NCI-H2196 treated with DMSO at 0.1 percent for 48 hours (cell line): ENCODE data around the gene TIMM10.

ENCODE experiments used
- DNase-seq: peaks from one replicate; lab custom pipeline; 2025; ENCODE audit not compliant: unreplicated experiment; lab: John Stamatoyannopoulos, UW

The TIMM10 gene, protein sequence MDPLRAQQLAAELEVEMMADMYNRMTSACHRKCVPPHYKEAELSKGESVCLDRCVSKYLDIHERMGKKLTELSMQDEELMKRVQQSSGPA

DNA sequence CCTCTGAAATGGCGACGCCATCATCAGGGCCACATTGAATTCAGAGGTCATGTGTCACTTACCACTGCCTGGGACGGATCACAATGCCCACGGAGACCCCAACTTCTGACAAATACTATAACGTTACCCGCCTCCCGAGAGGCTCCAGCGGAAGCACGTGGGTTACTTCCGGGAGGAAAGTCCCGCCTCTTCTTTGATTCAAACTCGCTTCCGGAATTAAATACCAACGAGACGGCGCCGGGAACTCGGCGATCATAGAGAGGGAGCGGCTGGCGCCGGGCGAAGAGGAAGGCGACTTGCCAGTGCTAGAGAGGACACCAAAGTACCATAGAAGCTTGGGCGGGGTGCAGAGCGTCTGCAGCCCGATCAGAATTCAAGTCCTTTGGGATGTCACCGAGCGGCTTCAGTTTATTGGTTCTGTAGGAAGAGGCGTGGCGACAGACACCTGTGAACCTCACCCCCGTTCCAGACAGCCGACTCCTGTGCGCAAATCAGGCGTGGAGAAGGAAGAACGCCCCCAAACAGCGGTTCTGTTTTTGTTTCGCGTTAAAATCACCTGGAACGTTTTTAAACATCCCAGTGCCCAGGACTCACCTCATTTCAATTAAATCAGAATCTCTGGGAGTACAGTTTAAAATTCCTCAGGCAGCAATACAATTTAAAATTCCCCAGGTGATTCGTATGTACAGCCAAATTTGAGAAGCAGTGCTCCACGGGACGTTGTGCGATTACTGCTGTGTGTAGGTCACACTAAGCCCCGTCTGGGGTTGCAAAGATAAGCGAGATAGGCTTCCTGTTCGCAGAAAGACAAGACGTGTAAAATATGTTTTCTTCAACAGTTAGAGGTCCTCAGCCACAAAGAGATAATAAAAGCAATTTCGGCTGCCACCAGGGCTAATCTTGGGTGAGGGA lies at the start of gene TIMM10:
Gene TIMM10, minus strand, starts transcription at position 159 of the 912 bp plus-strand sequence. CDS start 565 bp downstream, outside the sequence.
- peak; percentile 98 for DNase-seq

GRCh38 chr11:57574061-57574460 lies 43.5 kb upstream of the TIMM10 start:
- DNase-seq = no peak

GRCh38 chr11:57571606-57572005 lies 41.1 kb upstream of the TIMM10 start:
- DNase-seq = no peak

- peak; percentile 57 for DNase-seq
These were observed 37.8 kb upstream of the TIMM10 start for GRCh38 chr11:57568330-57568766.

GRCh38 chr11:57567515-57568329 lies 37.2 kb upstream of the TIMM10 start, which contains the start of gene UBE2L6:
TSS of gene UBE2L6 (minus strand) at chr11:57567672. CDS start at chr11:57567611, 61 bp downstream.
- DNase-seq = no peak

DNA sequence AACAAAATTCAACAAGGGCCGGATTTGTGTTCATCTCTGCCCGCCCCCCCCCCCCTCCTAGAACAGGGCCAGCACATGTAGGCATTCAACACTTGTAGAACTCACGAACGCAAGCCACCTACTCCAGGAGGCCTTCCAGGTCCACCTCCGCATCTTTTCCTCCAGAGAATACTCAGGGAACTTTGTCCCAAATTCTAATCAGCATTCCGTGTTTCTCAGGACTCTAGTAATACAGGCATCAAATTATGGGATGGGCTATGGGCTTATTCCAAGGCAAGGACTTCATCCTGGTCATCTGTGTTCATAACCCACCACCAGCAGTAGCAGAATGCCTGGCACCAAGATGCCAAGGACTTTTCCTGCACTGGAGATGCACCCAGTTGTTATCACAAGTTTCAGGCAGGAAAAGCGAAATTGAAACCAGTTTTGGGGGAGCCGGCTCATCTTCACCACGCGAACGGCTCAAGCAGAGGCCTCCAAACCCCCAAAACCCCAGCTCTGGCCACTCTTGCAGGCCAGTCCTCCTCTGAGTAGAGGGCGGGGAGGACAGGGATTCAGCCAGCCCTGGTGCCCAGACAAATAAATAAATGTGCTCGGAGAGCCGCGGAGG lies 36.5 kb upstream of the TIMM10 start:
- DNase-seq = no peak

GRCh38 chr11:57566005-57566904 lies 35.7 kb upstream of the TIMM10 start:
- DNase-seq = peak; percentile 79

DNA sequence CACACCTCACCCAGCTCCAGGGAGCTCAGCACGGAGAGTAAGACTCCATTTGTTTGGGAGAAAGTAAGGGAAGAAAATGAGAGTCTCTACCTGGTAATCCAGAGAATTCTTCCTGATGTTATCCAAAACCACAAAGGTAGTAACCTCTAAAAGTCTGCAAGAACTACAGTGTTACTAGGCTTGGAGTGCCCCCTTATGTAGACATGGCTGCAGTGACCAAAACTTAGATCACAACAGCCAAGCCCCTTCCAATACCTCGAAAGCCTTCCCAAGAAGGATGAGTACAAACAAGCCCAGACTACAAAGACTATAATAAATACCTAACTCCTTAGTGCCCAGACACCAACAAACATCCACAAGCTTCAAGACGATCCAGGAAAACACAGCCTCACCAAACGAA lies 32.0 kb upstream of the TIMM10 start:
- no peak for DNase-seq

DNA sequence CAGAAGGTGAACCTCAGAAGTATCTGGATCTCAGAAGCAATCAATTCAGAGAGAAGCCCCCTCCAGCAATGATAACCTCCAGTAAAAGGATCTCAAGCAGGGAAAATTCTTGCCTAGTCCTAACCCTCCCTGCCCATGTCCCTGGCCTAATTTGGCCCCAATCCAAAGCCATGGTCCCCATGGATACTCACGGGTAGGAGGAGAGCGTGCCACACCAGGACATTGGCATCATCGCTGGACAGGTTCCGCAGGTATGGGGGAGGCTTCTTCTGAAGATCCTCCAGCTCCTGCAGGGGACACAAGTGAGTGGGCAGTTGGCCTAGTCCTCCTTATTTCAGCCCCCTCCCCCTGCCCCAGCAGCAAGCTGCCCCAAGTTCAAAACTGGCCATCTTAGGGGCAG lies 29.6 kb upstream of the TIMM10 start:
- no peak for DNase-seq

- no peak for DNase-seq
These were observed 25.5 kb upstream of the TIMM10 start for GRCh38 chr11:57556041-57556440.

GRCh38 chr11:57555393-57555792 lies 24.8 kb upstream of the TIMM10 start:
- no peak for DNase-seq

DNA sequence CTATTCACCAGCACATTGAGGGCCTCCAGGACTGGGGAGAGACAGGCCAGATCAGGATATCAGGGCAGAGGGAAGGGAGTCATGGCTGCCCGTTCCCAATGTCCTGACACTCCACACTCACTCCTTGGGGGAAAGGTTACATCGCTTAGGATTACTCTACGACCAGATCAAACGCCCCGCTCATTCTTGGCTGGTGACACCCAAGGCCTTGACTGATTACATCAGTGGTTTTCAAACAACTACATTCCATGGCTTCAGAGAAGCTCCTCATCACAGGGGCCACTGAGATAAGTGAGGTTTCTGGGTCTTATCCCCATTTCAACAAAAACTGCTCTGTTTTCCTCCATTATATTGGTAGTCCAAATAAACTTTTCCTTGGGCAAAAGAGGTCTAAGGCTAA lies 21.9 kb upstream of the TIMM10 start:
- no peak for DNase-seq

DNA sequence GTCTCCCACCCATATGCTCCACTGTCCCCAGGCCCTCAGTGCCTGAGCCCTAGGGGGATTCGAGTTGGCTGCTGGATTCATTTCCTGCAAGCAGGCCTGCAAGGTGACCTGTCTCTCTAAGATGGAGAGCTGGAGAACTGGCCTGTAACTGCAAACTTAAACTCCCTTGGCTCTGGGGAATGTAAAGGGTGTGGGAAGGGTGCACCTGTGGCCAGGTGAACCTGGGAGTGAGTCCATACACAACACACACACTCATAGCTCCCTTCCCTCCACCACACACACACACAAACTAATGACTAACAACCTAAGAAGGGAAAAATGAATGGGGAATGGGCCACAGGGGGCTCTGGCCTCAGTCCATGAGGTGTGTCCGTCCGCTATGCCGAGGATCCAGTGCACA lies 21.4 kb upstream of the TIMM10 start:
- DNase-seq = no peak

DNA sequence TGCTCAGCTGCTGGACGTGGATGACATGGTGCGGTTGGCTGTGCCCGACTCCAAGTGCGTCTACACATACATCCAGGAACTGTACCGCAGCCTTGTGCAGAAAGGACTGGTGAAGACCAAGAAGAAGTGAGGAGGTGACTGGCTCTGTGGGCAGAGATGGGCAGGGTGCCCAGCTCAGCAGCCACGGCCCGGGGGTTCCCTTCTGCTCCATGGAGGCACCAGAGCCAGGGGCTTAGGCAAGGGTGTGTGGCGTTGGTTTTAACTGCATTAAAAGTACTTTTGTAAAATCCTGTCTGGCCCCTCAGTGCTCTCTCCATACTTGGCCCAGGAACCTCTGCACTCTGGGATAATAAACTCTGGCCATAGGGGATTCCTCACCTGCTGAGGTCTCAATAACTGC lies 19.4 kb upstream of the TIMM10 start:
- no peak for DNase-seq

DNA sequence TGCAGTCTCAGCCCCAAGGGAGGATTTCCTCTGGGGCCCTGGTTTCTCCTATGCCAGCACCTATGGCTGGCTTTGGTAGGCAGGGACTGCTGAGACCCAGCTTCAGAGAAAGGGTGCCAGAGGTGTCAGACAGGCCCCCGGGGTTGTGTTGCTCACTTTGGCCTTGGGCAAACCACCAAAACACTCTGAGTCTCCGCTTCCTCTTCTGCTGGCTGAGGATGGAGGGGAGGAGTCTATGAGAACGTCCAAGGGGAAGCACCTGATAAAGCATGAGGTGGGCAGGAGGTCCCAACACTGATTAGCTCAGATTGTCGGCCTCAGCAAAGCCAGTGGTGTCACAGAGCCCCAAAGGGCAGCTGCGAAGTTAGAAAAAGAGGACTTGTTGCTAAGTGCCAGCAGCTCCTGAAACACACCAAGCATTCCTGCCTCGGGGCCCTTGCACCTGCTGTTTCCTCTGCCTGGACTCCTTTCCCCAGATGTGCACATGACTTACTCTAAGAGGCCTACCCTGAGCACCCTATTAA lies 17.4 kb upstream of the TIMM10 start:
- no peak for DNase-seq

GRCh38 chr11:57546869-57547475 lies 16.4 kb upstream of the TIMM10 start:
- no peak for DNase-seq

GRCh38 chr11:57546451-57546850 lies 15.9 kb upstream of the TIMM10 start:
- DNase-seq = no peak

DNA sequence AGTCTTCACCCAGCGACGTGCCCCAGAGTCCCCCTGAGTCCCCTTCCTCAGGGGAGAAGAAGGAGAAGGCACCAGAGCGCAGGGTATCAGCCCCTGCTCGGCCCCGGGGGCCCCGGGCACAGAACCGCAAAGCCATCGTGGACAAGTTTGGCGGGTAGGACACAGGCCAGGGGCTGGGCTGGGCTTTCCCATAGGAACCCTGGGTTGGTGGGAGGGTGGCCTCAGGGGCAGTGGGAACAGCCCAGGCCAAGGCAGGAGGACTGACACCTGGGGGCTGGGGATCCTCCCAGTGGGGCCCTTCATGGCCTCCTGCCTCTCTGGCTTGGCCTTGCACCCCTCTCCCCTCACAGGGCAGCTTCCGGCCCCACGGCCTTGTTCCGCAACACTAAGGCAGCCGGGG lies 15.3 kb upstream of the TIMM10 start:
- DNase-seq = no peak

DNA sequence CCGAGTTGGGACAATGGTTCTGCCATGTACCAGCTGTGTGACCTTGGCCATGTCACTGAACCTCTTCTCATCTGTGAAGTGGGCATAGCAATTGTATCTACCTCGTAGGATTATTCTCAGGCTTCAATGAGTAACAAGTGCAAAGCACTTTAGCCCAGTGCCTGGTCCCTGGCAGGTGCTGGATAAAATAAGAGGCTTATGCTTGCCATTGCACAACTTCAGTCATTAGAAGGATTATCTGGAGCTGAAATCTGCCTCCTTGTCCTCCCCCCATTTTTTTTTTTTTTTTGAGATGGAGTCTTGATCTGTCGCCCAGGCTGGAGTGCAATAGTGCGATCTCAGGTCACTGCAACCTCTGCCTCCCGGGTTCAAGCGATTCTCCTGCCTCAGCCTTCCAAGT lies 14.0 kb upstream of the TIMM10 start:
- DNase-seq = no peak

GRCh38 chr11:57543593-57543992 lies 13.0 kb upstream of the TIMM10 start:
- DNase-seq = no peak
